T-helper 22 cell (primary cell): ENCODE results near the gene COL4A1.

Experiments used
- DNase-seq: peaks from one replicate; pipeline ENCODE4 v3.0.0-alpha.2; 2020; ENCODE audit warnings: low read depth

The COL4A1 gene

GRCh38 chr13:110133425-110134235 is 173.3 kb downstream of the COL4A1 start:
- no peak for DNase-seq

- DNase-seq, result no peak
These were observed 174.6 kb downstream of the COL4A1 start for GRCh38 chr13:110132225-110132982.

GRCh38 chr13:110131424-110131823 is 175.5 kb downstream of the COL4A1 start:
- no peak for DNase-seq

GRCh38 chr13:110130431-110130830 is 176.5 kb downstream of the COL4A1 start:
- DNase-seq, result no peak

GRCh38 chr13:110129539-110130186 is 177.3 kb downstream of the COL4A1 start:
- DNase-seq, result no peak

- no peak for DNase-seq
These were observed 177.9 kb downstream of the COL4A1 start for GRCh38 chr13:110129076-110129475.

- no peak for DNase-seq
These were observed 178.4 kb downstream of the COL4A1 start for GRCh38 chr13:110128546-110128945.

- no peak for DNase-seq
These were observed 178.9 kb downstream of the COL4A1 start for GRCh38 chr13:110127986-110128511.

GRCh38 chr13:110126391-110126961 is 180.5 kb downstream of the COL4A1 start:
- DNase-seq, result no peak

- DNase-seq, result no peak
These were observed 181.2 kb downstream of the COL4A1 start for GRCh38 chr13:110125613-110126272.

- no peak for DNase-seq
These were observed 181.8 kb downstream of the COL4A1 start for GRCh38 chr13:110125157-110125556.

GRCh38 chr13:110124201-110124940 is 182.6 kb downstream of the COL4A1 start:
- no peak for DNase-seq

- DNase-seq, result no peak
These were observed 183.7 kb downstream of the COL4A1 start for GRCh38 chr13:110123041-110123809.

- DNase-seq, result no peak
These were observed 185.4 kb downstream of the COL4A1 start for GRCh38 chr13:110121422-110122083.

GRCh38 chr13:110119935-110120905 is 186.7 kb downstream of the COL4A1 start:
- no peak for DNase-seq

GRCh38 chr13:110118106-110118505 is 188.9 kb downstream of the COL4A1 start:
- DNase-seq, result no peak

- no peak for DNase-seq
These were observed 190.9 kb downstream of the COL4A1 start for GRCh38 chr13:110116072-110116487.

- no peak for DNase-seq
These were observed 191.4 kb downstream of the COL4A1 start for GRCh38 chr13:110115591-110115990.
